ENCODE measurements around the gene SLC18A3. TPM values are rescaled to one million over a fixed set of nuclear protein-coding genes. Genes with fewer than 3 reads are reported as not detected.
A peak's percentile ranks its signal among the peaks of the same experiment; 100 is the strongest.

SLC18A3 gene
- total RNA-seq, 1 donor from 2014 or later, result 0.31 TPM

DNA sequence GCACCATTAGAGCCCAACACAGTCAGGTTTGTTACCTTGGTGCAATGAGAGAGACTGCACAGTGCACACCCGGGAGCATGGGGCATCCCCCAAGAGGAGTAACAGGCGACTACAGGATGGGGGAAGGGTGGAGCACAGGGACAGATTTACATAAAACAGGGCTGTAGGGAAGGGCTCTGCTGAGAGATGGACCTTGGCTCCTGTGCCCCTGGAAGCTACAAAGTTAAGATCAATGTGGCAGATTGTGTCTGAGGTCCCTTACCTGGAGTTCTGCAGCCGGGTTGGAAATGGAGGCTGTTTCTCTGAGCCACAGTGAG is 13.7 kb upstream of the SLC18A3 start:
- DNase-seq, result no peak

DNA sequence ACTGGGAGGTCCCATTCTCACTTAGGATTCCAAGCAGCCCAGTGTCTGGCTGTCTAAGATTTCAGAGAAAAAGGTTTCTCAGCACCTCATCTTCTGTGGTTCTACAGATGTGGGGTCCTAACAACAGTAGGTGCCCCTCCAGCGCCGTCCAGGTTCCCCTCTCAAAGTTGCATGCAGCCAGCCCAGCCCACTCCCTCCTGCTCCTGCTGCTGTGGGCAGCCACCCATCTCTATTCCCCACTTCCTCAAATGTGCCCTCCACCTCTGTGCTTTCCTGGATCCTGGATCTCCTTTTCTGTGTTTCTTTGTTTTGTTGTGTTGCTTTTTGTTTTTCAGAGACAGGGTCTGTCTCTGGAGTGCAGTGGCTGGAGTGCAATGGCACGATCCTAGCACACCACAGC is 13.3 kb upstream of the SLC18A3 start:
- no peak for DNase-seq

DNA sequence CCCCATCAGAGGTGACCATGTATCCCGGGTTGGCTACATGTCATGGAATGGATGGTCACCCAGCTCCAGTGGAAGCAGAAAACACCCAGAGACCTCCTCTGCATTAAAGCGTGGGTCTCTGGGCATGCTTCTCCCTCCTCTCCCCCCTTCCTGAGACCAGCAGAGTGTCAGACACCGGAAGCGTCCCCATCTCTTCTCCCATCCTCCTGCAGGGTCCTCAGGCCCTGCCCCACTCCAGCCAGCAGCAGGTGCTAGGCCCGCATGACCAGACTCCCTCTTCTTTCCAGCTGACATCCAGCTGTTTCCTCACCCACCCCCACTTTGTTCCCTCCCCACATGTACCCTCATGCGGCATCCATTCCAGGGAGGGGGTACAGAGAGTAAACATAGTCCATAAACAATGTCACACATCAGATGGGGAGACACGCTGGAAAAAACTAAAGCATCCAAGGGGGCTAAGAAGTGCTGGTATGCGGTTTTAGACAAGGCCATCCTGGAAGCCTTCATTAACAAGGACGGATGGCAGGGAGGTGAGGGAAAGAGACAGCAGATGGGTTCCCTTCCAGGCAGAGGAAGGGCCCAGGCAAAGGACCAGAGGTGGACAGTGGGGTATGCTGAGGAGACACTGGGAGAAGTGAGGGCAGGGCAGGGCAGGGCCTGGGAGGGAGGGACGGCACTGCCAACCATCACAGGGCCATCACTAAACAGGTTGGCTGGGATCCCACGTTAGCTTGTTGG is 12.5 kb upstream of the SLC18A3 start:
- no peak for DNase-seq

DNA sequence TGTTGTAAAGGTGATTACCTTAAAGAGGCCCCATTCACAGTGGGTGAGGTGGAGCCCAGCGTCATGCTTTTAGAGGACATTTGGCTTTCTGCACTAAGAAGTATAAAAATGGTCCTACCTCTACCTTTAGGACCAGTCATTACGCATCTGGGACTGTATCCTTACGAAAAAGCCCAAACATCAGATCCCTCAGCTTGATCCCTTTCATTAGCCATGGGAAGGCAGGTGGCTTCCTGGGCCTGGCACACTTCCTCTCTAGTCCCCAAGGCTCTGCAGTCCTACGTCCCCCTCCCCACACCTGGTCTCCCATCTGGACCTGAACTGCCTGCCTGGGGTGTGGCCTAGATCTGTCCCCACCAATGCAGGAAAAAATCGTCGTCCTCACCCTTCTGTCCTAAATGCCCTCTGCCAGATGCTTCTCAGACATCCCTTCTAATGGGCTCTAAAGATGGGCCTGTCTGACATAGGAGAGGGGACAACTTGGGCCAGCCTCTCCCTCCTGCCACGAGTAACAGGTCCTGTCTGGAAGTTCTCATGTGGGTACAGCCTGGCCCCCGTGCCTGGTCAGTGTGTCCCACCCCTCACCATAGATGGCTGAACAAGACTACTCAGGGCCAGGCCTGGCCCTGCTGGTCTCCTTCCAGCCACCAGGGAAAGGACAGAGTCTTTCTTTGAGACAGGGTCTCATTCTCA is 11.8 kb upstream of the SLC18A3 start:
- no peak for DNase-seq

DNA sequence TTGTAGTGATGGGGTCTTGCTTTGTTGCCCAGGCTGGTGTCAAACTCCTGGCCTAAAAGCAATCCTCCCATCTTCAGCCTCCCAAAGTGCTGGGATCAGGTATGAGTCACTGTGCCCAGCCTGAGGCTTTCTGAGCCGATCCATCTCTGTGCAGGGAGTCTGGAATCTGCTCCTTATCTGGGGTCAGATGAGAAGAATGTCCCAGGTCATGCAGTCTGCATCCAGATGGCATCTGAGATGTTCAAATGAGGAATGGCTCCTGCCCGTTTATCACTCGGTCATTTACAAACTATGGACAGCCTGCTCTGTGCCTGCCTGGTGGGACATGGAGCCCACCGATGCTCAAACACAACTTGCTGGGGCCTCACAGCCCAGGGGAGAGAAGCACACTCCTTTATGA is 11.1 kb upstream of the SLC18A3 start:
- DNase-seq, result no peak

DNA sequence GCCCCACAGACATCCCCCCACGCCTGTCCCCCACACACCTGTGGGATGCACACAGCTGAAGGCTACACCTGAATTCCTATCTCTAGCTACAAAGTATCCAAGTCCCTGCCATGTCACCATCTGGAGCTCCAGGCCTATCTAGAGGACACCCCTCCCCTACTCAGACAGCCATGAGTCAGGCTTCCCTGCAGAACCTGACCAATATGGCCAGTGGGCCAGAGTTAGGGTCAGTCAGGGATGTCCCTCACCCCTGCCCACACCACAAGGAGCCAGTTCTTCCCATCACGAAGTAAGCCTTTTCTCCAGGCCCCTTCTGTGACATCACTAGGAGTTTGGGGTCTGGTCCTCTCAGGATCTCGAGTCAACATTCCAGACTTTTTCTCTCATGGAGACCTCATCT is 10.6 kb upstream of the SLC18A3 start:
- DNase-seq, result no peak

DNA sequence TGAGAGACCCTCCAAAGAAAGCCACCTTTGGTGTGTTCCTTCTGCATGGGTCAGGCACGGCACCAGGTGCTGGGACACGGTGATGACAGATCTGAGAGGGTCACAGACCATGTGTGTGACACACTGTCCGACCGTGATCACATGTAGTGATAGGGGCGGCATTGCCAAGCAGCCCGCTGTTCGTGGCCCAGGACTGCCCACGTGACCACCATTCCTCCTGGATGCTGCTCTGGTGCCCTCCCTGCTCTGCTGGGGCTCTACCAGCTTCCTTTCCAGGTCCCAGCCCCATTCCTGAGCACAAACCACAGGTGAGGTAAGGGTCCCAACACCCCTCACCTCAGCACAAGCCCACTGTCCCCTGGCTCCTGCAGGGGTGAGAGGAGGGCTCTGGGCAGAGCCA is 10.1 kb upstream of the SLC18A3 start:
- DNase-seq, result no peak

DNA sequence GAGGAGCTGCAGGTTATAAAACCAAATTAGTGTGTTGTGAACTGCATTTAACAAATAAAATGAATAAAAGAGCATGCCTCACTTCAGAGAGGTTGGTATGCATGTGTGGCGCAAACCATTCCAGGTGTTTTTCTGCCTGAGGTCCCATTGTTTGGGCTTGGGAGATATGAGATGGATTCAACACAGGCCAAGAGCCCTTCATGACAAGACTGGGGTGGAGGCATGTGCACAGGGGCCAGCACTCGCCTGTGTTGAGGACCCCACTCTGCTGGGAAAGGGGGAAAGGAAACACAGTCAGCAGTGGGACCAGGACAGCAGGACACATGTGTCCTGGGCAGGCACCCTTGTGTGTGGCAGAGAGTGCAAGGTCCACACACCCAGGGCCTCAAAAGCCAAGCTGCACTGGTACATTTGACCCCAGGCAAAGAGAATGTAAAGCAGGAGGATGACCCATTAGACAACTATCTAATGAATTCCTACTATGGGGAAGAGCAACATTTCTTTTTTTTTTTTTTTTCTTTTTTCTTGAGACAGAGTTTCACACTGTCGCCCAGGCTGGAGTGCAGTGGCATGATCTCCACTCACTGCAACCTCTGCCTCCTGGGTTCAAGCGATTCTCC is 9.2 kb upstream of the SLC18A3 start:
- no peak for DNase-seq

DNA sequence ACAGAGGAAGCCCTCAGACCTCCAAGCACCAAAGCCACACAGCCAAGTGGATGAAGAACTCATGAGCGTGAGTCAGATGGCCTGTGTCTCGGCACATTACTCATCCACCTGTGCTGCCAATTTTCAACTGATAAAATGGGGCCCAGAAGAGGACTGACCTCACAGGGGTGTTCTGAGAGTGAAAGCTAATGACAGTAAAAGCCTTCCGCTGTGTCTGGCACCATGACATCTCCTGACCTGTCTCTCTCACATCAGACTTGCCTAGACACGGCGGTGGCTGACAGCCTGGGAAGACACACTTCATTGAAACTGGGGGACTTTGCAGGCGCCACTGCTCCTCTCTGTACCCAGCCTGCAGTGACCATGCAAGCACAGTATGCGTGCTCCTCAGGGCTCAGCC is 8.3 kb upstream of the SLC18A3 start:
- no peak for DNase-seq

DNA sequence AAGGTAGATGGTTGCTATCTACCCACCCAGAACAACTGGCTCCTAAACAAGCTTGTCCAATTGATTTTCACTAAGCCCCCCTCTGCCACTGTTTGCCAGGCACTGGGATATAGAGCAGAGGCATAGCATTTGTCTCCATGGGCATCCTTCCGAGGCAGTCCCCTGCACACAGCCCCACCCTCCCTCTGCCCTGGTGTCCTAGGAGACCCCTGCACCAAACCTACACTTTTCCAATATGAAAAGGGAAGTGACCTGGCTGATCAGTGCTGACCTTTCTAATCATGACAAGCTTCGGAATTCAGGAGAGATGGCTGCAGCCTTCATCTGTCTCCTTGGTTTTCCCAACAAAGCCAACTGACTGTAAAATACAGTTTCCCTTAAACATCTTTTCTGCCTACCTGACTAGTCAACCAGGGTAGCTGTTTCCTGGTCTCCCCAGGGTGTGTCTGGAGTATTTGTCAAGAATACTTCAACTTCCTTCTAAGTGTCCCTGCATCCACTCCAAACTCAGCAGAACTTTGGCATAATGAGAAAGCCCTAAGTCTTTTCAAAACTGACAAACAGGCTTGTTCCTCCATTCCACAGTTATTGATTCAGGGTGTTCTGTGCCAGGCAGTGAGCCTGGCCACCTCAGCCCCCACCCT is 7.6 kb upstream of the SLC18A3 start:
- DNase-seq, result no peak

DNA sequence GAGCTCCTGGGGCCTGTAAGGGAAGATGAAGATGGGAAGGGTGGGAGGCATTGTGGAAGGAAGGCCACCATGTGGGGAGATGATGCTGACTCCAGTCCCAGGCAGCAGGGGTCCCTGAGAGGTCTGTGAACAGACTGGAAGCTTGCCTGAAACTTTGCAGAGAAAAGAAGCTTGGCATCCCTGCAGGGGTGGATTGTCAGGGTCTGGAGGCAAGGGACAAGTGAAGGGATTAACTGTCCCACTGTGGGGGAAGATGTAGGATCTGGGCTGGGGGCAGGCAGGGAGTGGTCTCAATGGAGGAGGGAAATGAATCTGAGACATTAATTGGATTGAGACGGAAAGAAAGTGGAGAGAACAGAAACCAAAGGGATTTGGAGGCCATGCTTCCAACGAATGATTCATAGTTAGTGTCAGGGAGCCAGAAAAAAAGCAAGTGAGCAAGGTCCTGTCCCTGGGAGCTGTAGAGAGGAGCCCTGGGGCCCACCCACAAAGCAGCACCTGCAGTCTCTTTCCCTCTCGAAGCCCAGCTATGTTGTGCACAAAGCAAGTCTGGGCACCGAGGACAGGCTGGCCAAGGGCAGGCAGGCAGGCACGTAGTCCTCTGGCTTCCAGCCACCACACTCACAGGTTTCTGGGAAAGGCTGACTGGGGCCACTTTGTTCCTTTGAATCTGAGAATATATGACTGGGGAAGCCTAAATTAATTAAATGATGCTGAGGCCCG is 4.7 kb upstream of the SLC18A3 start:
- no peak for DNase-seq

DNA sequence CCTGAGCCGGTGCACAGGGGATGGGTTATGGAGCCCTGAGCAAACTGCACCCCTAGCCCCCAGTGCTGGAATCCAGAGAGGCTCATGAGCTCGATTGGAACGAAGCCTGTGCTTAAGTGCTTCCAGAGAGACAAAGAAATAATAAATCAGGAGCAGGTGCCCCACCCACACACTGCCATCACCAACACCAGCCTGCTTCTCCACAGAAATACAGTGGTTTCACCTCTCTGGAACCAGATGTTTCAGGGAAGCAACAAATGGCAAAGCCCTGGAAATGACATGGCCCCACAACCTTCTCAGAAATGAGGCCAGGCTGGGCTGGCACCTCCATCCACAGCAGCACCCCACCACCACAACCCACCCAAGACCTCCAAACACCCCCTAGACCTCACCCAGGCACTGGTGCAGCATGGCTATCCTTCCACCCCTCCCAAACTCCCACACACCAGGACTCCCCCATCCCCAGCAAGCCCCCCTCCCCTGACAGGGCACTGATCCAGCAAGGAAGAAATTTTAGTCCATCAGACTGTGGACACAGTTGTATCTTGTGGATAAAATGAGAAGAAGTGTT is 4.1 kb upstream of the SLC18A3 start:
- no peak for DNase-seq

DNA sequence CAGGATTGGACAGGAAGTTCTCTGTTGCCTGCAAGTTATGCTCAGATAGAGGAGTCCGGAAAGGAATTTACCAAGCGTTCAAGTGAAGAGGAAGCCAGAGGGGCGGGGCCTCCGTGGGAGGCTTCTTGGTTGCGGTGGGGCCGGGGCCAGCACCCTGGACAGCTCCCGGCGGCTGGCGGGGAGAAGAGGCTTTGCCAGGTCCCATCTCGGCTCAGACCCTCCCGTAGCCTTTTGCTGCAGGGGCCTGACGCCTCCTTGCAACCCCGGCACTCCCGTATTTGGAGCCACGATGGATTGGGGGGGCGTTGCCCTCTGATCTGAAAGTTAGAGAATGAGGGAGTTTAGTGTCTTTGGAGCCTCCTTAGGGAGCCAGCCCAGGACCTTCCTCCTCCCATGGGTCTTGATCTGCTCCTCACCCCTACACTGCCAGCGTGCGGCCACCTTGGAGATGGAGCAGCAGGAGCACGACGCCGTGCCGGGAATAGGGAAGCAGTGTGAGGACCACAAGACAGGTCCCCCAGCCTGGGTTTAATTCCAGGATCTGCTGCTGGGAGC is 3.1 kb upstream of the SLC18A3 start:
- DNase-seq, result peak; percentile 85

DNA sequence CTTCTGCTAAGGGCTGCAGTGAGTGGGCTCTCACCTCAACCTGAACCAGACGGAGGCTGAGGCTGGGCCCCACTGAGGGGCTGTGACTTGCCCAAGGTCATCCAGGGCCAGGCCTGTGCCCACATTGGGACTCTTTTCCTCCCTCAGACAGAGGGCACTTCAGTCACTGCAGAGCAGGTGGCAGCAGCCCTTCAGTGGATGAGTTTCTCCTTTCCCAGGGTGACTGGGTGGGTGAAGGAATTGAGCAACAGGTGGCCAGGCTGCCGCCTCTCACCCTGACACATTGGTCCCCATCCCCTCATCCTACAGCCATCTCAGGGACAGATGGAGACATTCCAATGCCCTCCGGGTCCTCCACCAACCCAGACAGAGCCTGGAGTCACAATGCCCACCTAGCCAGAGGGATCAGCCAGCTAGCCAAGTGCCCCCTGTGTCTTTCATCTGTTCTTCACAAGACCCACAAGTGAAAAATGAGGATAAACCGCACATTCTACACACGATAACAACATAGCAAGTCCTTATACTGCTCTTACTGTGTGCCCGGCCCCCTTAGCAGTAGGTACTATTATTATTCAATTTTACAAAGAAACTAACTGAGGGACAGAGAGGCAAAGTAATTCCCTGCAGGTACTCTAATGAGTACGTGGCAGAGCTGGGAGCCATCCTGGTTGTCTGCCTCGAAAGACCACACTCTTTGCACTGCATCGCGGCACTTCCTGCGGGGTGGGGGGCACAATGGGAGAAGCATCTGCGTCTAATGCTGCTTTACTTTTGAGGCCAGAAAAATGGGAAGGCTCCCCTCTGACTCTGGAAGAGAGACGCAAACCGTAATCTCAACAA is 1.7 kb upstream of the SLC18A3 start:
- no peak for DNase-seq

DNA sequence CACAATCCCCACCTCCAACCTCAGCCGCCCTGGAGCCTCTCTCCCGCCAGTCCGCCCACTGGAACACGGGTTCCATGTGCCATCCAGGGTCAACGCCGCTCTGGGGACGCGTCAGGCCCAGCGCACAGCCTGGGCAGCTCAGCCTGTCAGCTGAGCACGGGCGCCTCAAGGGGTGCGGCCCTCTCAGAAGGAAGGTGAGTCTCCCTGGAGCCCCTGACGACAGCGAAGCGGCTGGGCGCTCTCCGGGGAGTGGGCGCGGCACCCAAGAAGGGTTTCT is 1.2 kb upstream of the SLC18A3 start:
- no peak for DNase-seq

DNA sequence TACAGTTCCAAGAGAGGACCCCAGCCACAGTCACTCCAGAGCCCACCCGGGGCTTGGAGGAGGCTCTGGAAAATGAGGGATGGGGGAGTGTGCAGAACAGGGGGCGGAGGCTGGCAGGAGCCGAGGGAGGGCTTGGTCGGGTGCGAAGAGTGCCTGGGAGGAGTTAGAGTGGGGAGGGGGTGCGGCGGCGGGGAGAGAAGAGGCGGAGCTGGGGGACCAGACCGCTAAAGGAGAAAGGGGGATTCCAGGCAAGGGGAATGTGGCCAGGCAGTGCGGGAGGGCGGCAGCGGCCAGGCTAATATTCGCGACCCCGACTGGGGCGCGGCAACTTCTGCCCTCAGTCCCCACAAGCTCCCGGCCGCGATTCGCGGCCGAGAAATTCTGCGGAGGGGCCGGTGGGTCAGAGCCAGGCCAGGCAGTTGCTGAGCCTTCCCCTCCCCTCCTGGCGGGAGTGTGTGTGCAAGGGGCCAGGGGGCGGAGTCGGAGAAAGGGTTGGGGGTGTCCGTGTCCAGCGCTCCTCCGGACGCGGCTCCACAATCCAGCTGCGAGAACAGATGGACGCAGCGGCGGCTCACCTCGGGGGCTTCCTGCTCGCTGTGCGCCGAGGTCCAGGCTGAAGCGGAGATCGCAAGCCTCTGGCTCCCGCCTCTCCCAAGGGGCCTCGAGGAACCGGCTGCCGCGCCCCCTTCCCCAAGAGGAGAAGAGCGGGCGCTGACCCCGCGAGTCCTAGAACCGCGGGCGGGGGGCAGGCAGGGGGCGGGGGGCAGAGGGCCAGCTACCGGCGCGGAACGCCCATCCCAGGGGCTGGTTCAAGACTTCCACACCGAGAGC is 612 bp upstream of the SLC18A3 start:
- peak; percentile 13 for DNase-seq

DNA sequence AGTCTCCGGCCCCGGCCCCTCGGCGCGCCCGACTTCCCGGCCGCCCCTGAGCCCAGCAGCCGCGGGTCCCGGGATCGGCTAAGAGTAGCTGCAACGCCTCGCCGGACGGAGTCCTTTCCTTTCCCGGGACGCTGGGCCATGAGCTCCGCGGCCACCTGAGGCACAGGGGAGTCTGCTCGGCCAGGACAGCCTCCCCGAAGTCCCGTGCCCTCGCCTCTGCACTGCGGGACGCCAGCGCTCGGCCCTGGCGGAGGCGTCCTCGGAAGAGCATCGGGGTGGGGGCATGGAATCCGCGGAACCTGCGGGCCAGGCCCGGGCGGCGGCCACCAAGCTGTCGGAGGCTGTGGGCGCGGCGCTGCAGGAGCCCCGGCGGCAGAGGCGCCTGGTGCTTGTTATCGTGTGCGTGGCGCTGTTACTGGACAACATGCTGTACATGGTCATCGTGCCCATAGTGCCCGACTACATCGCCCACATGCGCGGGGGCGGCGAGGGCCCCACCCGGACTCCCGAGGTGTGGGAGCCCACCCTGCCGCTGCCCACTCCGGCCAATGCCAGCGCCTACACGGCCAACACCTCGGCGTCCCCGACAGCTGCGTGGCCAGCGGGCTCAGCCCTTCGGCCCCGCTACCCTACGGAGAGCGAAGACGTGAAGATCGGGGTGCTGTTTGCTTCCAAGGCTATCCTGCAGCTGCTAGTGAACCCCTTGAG is 502 bp downstream of the SLC18A3 start:
- DNase-seq, result no peak

DNA sequence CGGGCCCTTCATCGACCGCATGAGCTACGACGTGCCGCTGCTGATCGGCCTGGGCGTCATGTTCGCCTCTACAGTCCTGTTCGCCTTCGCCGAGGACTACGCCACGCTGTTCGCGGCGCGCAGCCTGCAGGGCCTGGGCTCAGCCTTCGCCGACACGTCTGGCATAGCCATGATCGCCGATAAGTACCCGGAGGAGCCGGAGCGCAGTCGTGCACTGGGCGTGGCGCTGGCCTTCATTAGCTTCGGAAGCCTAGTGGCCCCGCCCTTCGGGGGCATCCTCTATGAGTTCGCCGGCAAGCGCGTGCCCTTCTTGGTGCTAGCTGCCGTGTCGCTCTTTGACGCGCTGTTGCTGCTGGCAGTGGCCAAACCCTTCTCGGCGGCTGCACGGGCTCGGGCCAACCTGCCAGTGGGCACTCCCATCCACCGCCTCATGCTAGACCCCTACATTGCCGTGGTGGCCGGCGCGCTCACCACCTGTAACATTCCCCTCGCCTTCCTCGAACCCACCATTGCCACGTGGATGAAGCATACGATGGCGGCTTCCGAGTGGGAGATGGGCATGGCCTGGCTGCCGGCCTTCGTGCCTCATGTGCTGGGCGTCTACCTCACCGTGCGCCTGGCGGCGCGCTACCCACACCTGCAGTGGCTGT is 1.2 kb downstream of the SLC18A3 start:
- DNase-seq, result no peak
